GOT3 (cell line): ENCODE measurements around the gene ZNF593OS.

Experiments
- DNase-seq: peaks from one replicate; lab custom pipeline; 2025; ENCODE audit warnings: mixed read lengths; lab: John Stamatoyannopoulos, UW

ZNF593OS gene

GRCh38 chr1:26171084-26172072, at the start of gene ZNF593OS:
Gene ZNF593OS, minus strand, starts transcription at chr1:26171832. Its CDS starts 171 bp downstream, at chr1:26171661.
- DNase-seq, result no peak

GRCh38 chr1:26221094-26221493, 49.5 kb upstream of the ZNF593OS start:
- no peak for DNase-seq

- DNase-seq, result no peak
Measured at GRCh38 chr1:26220199-26220912, 48.7 kb upstream of the ZNF593OS start.

- DNase-seq, result no peak
Measured at GRCh38 chr1:26218906-26219494, 47.4 kb upstream of the ZNF593OS start.

GRCh38 chr1:26215246-26215645, 43.6 kb upstream of the ZNF593OS start:
- DNase-seq, result no peak

- no peak for DNase-seq
Measured at GRCh38 chr1:26213335-26213905, 41.8 kb upstream of the ZNF593OS start.

- DNase-seq, result no peak
Measured at GRCh38 chr1:26212726-26213125, 41.1 kb upstream of the ZNF593OS start.

- DNase-seq, result no peak
Measured at GRCh38 chr1:26210147-26210870, 38.7 kb upstream of the ZNF593OS start.

- no peak for DNase-seq
Measured at GRCh38 chr1:26203642-26204318, 32.1 kb upstream of the ZNF593OS start.

- DNase-seq, result no peak
Measured at GRCh38 chr1:26200413-26200812, 28.8 kb upstream of the ZNF593OS start.

GRCh38 chr1:26197813-26198212, 26.2 kb upstream of the ZNF593OS start:
- no peak for DNase-seq

GRCh38 chr1:26197301-26197700, 25.7 kb upstream of the ZNF593OS start:
- no peak for DNase-seq

- no peak for DNase-seq
Measured at GRCh38 chr1:26195805-26196204, 24.2 kb upstream of the ZNF593OS start.

GRCh38 chr1:26191739-26192138, 20.1 kb upstream of the ZNF593OS start:
- no peak for DNase-seq

GRCh38 chr1:26190373-26190987, 18.8 kb upstream of the ZNF593OS start, which contains the start of gene CATSPER4:
Gene CATSPER4, plus strand, starts transcription at chr1:26190602. Its CDS starts 26 bp downstream, at chr1:26190628.
- DNase-seq, result no peak

GRCh38 chr1:26189751-26190275, 18.2 kb upstream of the ZNF593OS start:
- no peak for DNase-seq

- DNase-seq, result no peak
Measured at GRCh38 chr1:26189331-26189730, 17.7 kb upstream of the ZNF593OS start.

GRCh38 chr1:26188477-26188876, 16.8 kb upstream of the ZNF593OS start:
- DNase-seq, result no peak

GRCh38 chr1:26187882-26188281, 16.2 kb upstream of the ZNF593OS start:
- no peak for DNase-seq

GRCh38 chr1:26184883-26185282, 13.3 kb upstream of the ZNF593OS start:
- no peak for DNase-seq
